Activated T-helper 17 cell treated with anti-CD3 and anti-CD28 coated beads, Interleukin-2, amount 50 U/mL, for 72 hours (primary cell): ENCODE measurements around the gene A4GALT. TPM values are rescaled to one million over a fixed set of nuclear protein-coding genes. Genes with fewer than 3 reads are reported as not detected.
A peak's percentile ranks its signal among the peaks of the same experiment; 100 is the strongest.

Experiments
- ATAC-seq: fragments of 150-1000 bp; cut with Tn5 transposase; replicated peaks from 2 replicates; pipeline ENCODE4 v1.10.0; 2021; ENCODE audit warnings: mild to moderate bottlenecking, moderate library complexity
- H3K27ac Mint-ChIP-seq: one replicate; pipeline ENCODE4 v1.8.0; 2022; ENCODE audit warnings: mixed read lengths
- H3K27me3 Mint-ChIP-seq: one replicate; pipeline ENCODE4 v1.8.0; 2022; ENCODE audit warnings: mixed read lengths
- H3K36me3 Mint-ChIP-seq: one replicate; pipeline ENCODE4 v1.8.0; 2022; ENCODE audit warnings: low read depth, mild to moderate bottlenecking, mixed read lengths
- H3K4me1 Mint-ChIP-seq: one replicate; pipeline ENCODE4 v1.8.0; 2022; ENCODE audit warnings: mixed read lengths
- H3K4me3 Mint-ChIP-seq: one replicate; pipeline ENCODE4 v1.8.0; 2022; ENCODE audit warnings: mild to moderate bottlenecking, mixed read lengths
- H3K9me3 Mint-ChIP-seq: one replicate; pipeline ENCODE4 v1.8.0; 2022; ENCODE audit warnings: mixed read lengths
- total RNA-seq, 2 donors: library from RNA; stranded (reverse); gene quantifications; one replicate each; pipeline ENCODE4 v1.2.3, GENCODE V29; 2022

The A4GALT gene
- total RNA-seq, 2 donors from 2014 or later: 0.19 TPM; not detected in 1

- H3K36me3 Mint-ChIP-seq: peaks cover 15% of the 10 kb centered on the region
- ATAC-seq: no peak
- peak overlapping the region; percentile 69 for H3K4me3 Mint-ChIP-seq
- H3K4me1 Mint-ChIP-seq: peaks cover 15% of the 10 kb centered on the region
- H3K27me3 Mint-ChIP-seq: peaks cover 47% of the 10 kb centered on the region
- no peaks in the 10 kb centered on the region for H3K9me3 Mint-ChIP-seq
- no peak overlapping the region for H3K27ac Mint-ChIP-seq
Measured at GRCh38 chr22:42719656-42720262, 911 bp downstream of the A4GALT start.

DNA sequence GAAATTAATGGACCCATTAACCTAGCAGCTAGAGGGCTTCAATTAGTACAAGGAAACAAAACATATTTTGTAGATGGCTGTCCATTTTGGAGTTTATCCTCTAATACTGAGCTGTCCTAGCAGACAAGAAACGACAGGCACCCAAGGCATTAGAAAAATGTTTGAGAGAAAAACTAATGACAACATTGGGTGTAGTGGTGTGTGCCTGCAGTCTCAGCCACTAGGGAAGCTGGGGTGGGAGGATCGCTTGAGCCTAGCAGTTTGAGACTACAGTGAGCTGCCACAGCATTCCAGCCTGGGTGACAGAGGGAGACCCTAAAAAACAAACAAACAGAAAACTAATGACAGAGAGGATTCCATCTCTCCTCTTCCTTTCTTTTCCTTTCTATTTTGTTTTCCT, 1.5 kb downstream of the A4GALT start:
- ATAC-seq: no peak
- no peak overlapping the region for H3K27ac Mint-ChIP-seq
- H3K36me3 Mint-ChIP-seq: peaks cover 15% of the 10 kb centered on the region
- no peaks in the 10 kb centered on the region for H3K9me3 Mint-ChIP-seq
- peaks cover 48% of the 10 kb centered on the region for H3K27me3 Mint-ChIP-seq
- peaks cover 15% of the 10 kb centered on the region for H3K4me1 Mint-ChIP-seq
- peak overlapping the region; percentile 69 for H3K4me3 Mint-ChIP-seq

- H3K9me3 Mint-ChIP-seq: no peaks in the 10 kb centered on the region
- peaks cover 15% of the 10 kb centered on the region for H3K4me1 Mint-ChIP-seq
- H3K27ac Mint-ChIP-seq: no peak overlapping the region
- no peak overlapping the region for H3K4me3 Mint-ChIP-seq
- ATAC-seq: no peak
- peaks cover 15% of the 10 kb centered on the region for H3K36me3 Mint-ChIP-seq
- H3K27me3 Mint-ChIP-seq: peaks cover 46% of the 10 kb centered on the region
Measured at GRCh38 chr22:42717197-42717928, 3.3 kb downstream of the A4GALT start.

- H3K36me3 Mint-ChIP-seq: peaks cover 15% of the 10 kb centered on the region
- H3K4me1 Mint-ChIP-seq: peaks cover 15% of the 10 kb centered on the region
- H3K9me3 Mint-ChIP-seq: no peaks in the 10 kb centered on the region
- no peak overlapping the region for H3K4me3 Mint-ChIP-seq
- ATAC-seq: no peak
- no peak overlapping the region for H3K27ac Mint-ChIP-seq
- peaks cover 43% of the 10 kb centered on the region for H3K27me3 Mint-ChIP-seq
Measured at GRCh38 chr22:42716649-42717127, 4.0 kb downstream of the A4GALT start.

DNA sequence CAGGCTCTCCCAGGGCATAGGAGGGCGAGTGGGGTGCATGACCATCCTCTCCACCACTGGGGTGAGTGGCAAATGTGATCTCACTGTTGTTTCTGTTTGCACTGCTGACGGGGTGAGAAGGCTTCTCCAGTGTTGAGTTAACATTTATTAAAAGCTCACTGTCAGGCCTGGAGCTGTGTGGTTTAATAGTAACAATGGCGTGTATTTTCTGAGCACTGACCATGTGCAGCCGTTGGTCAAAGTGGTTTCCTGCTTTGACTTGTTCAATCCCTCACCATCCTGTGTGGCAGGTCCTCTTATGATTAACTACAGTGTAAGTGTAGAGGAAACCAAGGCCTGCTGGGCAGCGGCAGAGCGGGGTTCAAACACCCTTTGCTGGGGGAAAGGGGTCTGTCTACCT, 4.4 kb downstream of the A4GALT start:
- no peak overlapping the region for H3K27ac Mint-ChIP-seq
- peaks cover 11% of the 10 kb centered on the region for H3K36me3 Mint-ChIP-seq
- H3K4me1 Mint-ChIP-seq: peaks cover 11% of the 10 kb centered on the region
- no peak overlapping the region for H3K4me3 Mint-ChIP-seq
- H3K9me3 Mint-ChIP-seq: no peaks in the 10 kb centered on the region
- ATAC-seq: no peak
- H3K27me3 Mint-ChIP-seq: peaks cover 38% of the 10 kb centered on the region

DNA sequence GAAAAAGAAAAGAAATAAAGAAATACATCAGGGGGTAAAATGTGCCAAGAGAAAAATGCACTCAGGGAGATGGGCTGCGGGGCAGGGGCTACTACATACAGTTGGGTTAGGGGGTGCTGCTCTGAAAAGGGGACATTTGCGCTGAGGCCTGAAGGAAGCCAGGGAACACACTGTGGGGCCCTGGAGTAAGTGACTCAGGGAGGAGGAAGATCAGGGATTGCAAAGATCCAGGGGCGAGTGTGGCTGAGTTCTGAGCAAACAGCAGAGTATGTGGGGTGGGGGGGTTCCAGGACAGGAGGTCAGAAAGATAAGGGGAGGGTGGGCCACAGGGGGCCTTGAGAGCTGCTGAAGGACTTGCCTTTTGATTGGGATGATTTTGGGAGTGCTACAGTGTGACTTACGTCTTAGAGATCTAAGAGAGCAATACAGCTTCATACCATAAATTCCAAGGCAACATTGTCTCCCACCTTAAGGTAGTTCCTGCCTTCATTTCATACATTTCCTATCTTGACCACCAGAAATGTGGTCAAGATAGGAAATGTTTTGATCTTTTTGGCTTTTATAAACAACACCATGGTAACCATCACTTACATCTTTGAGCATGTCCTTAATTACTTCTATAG, 5.8 kb downstream of the A4GALT start:
- Mint-ChIP-seq H3K27me3 (peaks cover 38% of the 10 kb centered on the region), H3K36me3 (peaks cover 8% of the 10 kb centered on the region)

GRCh38 chr22:42714308-42714707, 6.4 kb downstream of the A4GALT start:
- H3K4me3 Mint-ChIP-seq: no peak overlapping the region
- H3K4me1 Mint-ChIP-seq: peaks cover 6% of the 10 kb centered on the region
- H3K36me3 Mint-ChIP-seq: peaks cover 5% of the 10 kb centered on the region
- H3K27me3 Mint-ChIP-seq: peaks cover 36% of the 10 kb centered on the region
- H3K27ac Mint-ChIP-seq: no peak overlapping the region
- no peak for ATAC-seq
- H3K9me3 Mint-ChIP-seq: peaks cover 4% of the 10 kb centered on the region

More for the DNA sequence above, 5.8 kb downstream of the A4GALT start:
- Mint-ChIP-seq H3K9me3 (peaks cover 2% of the 10 kb centered on the region), H3K4me1 (peaks cover 8% of the 10 kb centered on the region), H3K27ac (no peak overlapping the region), H3K4me3 (no peak overlapping the region)
- no peak for ATAC-seq

DNA sequence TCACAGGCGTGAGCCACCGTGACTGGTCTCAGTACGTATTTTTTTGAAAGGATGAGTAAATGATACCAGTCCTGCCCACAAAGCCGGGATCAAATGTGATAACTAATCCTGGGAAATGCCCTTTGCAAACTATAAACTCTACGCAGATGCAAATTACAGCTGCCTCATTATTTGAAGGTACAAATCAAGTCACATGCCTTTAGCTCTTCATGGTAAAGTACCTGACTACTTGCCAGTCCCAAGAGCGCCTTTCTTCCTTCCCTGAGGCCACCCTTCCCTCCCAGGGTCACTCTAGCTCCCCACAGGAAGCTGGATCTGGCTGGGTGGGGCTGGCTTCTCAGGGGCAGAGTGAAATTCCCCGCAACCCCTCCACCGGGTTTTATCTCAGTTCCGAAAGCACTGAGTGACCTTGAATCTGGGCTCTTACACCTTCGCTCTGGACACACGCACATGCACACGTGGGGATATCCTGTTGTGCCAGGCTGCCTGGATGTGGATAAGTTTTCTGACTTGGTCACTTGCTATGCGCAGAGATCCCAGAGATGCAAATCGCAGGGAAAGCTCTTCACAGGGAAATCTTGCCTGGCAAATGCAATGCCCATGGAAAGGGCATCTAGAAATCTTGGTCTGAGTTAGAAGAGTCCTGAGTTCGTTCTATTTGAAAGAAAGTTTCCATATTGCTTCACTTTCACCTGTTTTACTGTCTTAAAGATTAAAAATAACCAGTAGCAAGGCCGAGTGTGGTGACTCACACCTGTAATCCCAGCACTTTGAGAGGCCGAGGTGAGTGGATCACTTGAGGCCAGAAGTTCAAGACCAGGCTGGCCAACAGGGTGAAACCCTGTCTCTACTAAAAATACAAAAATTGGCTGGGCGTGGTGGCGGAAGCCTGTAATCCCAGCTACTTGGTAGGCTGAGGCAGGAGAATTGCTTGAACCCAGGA, 8.5 kb downstream of the A4GALT start:
- no peak for ATAC-seq
- H3K9me3 Mint-ChIP-seq: peaks cover 4% of the 10 kb centered on the region
- no peak overlapping the region for H3K4me3 Mint-ChIP-seq
- H3K36me3 Mint-ChIP-seq: no peaks in the 10 kb centered on the region
- no peak overlapping the region for H3K27ac Mint-ChIP-seq
- H3K4me1 Mint-ChIP-seq: no peaks in the 10 kb centered on the region
- peaks cover 23% of the 10 kb centered on the region for H3K27me3 Mint-ChIP-seq

- Mint-ChIP-seq H3K4me3 (no peak overlapping the region), H3K9me3 (peaks cover 4% of the 10 kb centered on the region), H3K36me3 (no peaks in the 10 kb centered on the region), H3K27ac (no peak overlapping the region), H3K4me1 (no peaks in the 10 kb centered on the region), H3K27me3 (peaks cover 18% of the 10 kb centered on the region)
- no peak for ATAC-seq
Measured at GRCh38 chr22:42711281-42711731, 9.4 kb downstream of the A4GALT start.

- no peak overlapping the region for H3K4me3 Mint-ChIP-seq
- H3K27ac Mint-ChIP-seq: no peak overlapping the region
- no peaks in the 10 kb centered on the region for H3K4me1 Mint-ChIP-seq
- H3K36me3 Mint-ChIP-seq: no peaks in the 10 kb centered on the region
- ATAC-seq: no peak
- H3K27me3 Mint-ChIP-seq: peaks cover 11% of the 10 kb centered on the region
- H3K9me3 Mint-ChIP-seq: peaks cover 4% of the 10 kb centered on the region
Measured at GRCh38 chr22:42708417-42708816, 12.3 kb downstream of the A4GALT start.

DNA sequence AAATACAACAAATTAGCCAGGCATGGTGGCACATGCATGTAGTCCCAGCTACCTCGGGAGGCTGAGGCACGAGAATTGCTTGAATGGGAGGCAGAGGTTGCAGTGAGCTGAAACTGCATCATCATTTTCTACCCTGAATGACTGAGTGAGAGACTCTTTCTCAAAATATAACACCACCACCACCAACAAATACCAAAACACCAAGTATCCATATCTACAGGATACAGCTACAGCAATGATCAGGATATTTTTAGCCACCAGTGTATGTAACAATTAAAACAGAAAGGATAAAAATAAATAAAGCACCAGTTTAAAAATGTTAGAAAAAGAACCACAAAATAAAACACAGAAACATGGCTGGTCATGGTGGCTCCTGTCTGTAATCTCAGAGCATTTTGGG, 13.2 kb downstream of the A4GALT start:
- Mint-ChIP-seq H3K36me3 (no peaks in the 10 kb centered on the region), H3K27ac (no peak overlapping the region), H3K9me3 (peaks cover 4% of the 10 kb centered on the region), H3K27me3 (peaks cover 5% of the 10 kb centered on the region), H3K4me1 (no peaks in the 10 kb centered on the region), H3K4me3 (no peak overlapping the region)
- ATAC-seq: no peak

DNA sequence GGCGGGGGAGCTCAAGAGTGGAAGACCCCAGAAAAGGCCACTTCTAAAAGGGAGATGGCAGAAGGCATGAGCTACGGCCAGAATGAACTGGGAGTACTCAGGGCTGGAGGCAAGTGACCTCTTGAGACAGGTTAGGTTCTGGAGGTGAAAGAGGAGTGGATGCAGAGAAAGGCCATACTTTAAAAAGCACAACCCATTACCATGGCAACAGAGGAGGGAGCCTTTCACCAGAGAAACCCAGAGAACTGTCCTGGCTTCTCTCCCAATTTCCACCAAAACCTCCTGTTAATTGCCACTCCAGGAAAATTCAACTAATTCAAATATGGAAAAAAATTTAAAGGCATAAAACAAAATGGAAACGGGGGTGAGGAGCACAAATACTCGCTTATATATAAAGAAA, 15.8 kb downstream of the A4GALT start:
- ATAC-seq: no peak
- no peak overlapping the region for H3K4me3 Mint-ChIP-seq

GRCh38 chr22:42702675-42703074, 18.0 kb downstream of the A4GALT start:
- H3K9me3 Mint-ChIP-seq: no peaks in the 10 kb centered on the region
- H3K36me3 Mint-ChIP-seq: no peaks in the 10 kb centered on the region
- H3K27me3 Mint-ChIP-seq: peaks cover 4% of the 10 kb centered on the region
- no peaks in the 10 kb centered on the region for H3K4me1 Mint-ChIP-seq
- no peak for ATAC-seq
- no peak overlapping the region for H3K4me3 Mint-ChIP-seq
- H3K27ac Mint-ChIP-seq: no peak overlapping the region

More for the DNA sequence above, 15.8 kb downstream of the A4GALT start:
- Mint-ChIP-seq H3K4me1 (no peaks in the 10 kb centered on the region), H3K9me3 (peaks cover 2% of the 10 kb centered on the region), H3K27ac (no peak overlapping the region), H3K27me3 (peaks cover 6% of the 10 kb centered on the region), H3K36me3 (no peaks in the 10 kb centered on the region)

DNA sequence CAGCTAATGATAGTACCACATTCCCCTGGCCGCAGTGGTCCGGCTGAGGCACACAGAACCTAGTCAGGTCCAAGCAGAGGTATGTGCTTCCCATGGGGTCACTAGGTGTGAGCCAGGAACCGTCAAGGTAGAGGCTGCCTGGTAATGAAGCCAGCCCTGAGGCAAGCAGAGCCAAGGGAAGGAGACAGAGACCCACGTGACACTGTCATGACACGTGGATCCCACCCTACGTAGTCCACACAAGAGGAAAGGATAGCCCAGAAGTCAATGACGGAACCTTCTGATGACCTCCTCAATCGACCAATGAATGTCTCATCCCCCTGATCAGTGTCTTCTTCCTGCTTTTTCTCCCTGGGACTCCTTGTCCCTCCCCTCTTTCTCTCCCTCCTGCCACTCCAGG, 19.0 kb downstream of the A4GALT start:
- Mint-ChIP-seq H3K27me3 (peaks cover 4% of the 10 kb centered on the region), H3K4me3 (no peak overlapping the region), H3K27ac (no peak overlapping the region), H3K36me3 (no peaks in the 10 kb centered on the region), H3K9me3 (no peaks in the 10 kb centered on the region), H3K4me1 (no peaks in the 10 kb centered on the region)
- ATAC-seq: no peak
